ENCODE measurements around the gene MYRF.

Gene MYRF

GRCh38 chr11:61828629-61829407 is 76.4 kb downstream of the MYRF start (continued):
- TF ChIP-seq ZBTB44 (tag by site-specific recombination; IDR thresholded peaks at IDR 0.05) = no peak
- TF ChIP-seq ZNF239 (tag by site-specific recombination; IDR thresholded peaks at IDR 0.05) = no peak
- no peak for TF ChIP-seq ZNF654 (tag by site-specific recombination; IDR thresholded peaks at IDR 0.05; ENCODE audit: low read depth)
- TF ChIP-seq ZSCAN30 (tag by site-specific recombination; IDR thresholded peaks at IDR 0.05) = peak; percentile 32; the same call in 1 of the 2 replicates
- peak; percentile 39; the same call in 1 of the 2 replicates for TF ChIP-seq ZBTB17 (tag by site-specific recombination; IDR thresholded peaks at IDR 0.05)
- TF ChIP-seq ZIC2 (tag by site-specific recombination; IDR thresholded peaks at IDR 0.05) = peak; percentile 20
- TF ChIP-seq ZNF2 (tag by site-specific recombination; IDR thresholded peaks at IDR 0.05) = no peak
- no peak for TF ChIP-seq ZNF645 (tag by site-specific recombination; IDR thresholded peaks at IDR 0.05)
- no peak for TF ChIP-seq ZXDB (tag by site-specific recombination; IDR thresholded peaks at IDR 0.05)
- no peak for TF ChIP-seq FEZF1 (tag by site-specific recombination; IDR thresholded peaks at IDR 0.05)
- TF ChIP-seq TRIM28 (IDR thresholded peaks at IDR 0.05; ENCODE audit: borderline replicate concordance, low read length) = no peak
- TF ChIP-seq KLF1 (tag by site-specific recombination; IDR thresholded peaks at IDR 0.05) = no peak
- TF ChIP-seq PATZ1 (tag by site-specific recombination; IDR thresholded peaks at IDR 0.05) = peak; percentile 42
- no peak for TF ChIP-seq MEIS1 (CRISPR knock-in tag; IDR thresholded peaks at IDR 0.05; ENCODE audit: borderline replicate concordance)
- TF ChIP-seq ZNF624 (tag by site-specific recombination; IDR thresholded peaks at IDR 0.05) = 0 out of 2 replicates have a peak, but pooled peaks have one; percentile 10
- no peak for TF ChIP-seq ZNF23 (tag by site-specific recombination; IDR thresholded peaks at IDR 0.05; ENCODE audit: borderline replicate concordance)
- no peak for TF ChIP-seq PRDM6 (tag by site-specific recombination; IDR thresholded peaks at IDR 0.05)
- TF ChIP-seq ZNF324 (tag by site-specific recombination; IDR thresholded peaks at IDR 0.05) = no peak
- peak; percentile 57 for TF ChIP-seq SP2 (tag by site-specific recombination; IDR thresholded peaks at IDR 0.05)
- TF ChIP-seq KLF7 (tag by site-specific recombination; IDR thresholded peaks at IDR 0.05; ENCODE audit: borderline replicate concordance) = no peak
- TF ChIP-seq TSHZ1 (tag by site-specific recombination; IDR thresholded peaks at IDR 0.05; ENCODE audit: borderline replicate concordance) = no peak
- no peak for TF ChIP-seq ZNF521 (tag by site-specific recombination; IDR thresholded peaks at IDR 0.05)
- TF ChIP-seq ZNF280C (tag by site-specific recombination; IDR thresholded peaks at IDR 0.05) = no peak
- TF ChIP-seq ZBTB10 (tag by site-specific recombination; IDR thresholded peaks at IDR 0.05) = peak; percentile 54
